GM18858 (cell line): ENCODE results near the gene IGSF3.
"Not testable (repeated sequence)": the region's sequence is repeated elsewhere in the genome, so short reads cannot be mapped to it uniquely, and the experiment has no call there.

Experiments
- ATAC-seq: cut with Tn5 transposase; IDR thresholded peaks from one replicate; pipeline ENCODE4 v1.9.1; 2021; ENCODE audit not compliant: unreplicated experiment

IGSF3 gene

DNA sequence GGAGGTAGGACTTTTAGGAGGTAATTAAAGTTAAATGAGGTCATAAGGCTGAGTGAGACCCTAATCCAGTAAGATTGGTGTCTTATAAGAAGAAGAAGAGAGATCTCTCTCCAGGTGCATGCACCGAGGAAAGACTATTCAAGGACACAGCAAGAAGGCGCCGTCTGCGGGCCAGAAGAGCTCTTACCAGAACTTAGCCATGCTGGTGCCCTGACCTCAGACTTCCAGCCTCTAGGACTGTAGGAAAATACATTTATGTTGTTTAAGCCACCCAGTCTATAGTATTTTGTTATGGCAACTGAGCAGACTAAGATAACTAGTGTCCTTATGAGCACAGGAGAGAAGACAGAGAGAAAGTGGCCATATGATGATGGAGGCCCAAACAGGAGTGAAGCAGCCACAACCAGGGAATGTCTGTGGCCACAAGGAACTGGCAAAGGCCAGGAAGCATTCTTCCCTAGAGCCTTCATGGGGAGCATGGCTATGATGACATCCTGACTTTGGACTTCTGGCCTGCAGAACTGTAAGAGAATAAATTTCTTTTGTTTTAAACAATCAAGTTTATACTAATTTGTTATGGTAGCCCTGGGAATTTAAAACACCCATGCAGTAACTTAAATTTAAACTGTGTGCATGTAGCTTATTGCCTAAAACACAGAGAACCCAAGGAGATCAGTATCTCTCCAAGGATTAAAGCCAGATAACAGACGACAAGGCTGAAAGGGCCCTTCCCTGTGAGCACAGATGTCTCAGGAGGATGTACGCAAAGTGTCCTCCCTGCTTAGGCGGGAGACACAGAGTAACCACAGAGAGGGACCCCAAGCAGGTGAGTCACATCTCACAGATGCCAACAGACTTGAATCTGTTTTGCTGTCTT is 86.8 kb downstream of the IGSF3 start:
- ATAC-seq, result no peak

DNA sequence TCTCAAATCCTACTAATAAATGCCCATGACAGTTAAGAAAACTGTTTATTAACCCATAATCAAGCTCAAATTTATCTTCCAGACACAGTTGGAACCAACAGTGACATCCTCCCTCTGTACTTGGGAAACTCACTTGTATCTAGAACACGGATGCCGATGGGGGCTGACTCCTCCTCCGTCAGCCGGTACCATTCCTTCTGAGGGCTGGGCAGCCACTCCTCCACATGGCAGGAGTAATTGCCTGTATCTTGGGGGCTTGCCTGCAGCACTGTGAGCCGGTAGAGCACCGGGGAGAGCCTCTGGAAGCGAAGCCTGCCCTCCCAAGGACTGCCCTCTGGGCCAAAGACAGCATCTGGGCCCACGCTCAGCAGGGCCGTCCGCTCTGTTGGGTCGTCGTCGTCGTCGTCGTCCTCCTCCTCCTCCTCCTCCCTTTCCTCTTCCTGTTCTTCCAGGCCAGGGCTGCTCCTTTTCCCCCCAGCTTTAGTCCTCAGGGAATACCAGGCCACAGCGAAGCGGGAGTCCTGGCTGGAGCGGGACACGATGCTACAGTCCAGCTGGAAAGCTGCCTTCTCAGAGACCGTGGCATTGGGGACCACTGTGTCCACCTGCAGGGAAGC is 88.2 kb downstream of the IGSF3 start:
- ATAC-seq, result no peak

DNA sequence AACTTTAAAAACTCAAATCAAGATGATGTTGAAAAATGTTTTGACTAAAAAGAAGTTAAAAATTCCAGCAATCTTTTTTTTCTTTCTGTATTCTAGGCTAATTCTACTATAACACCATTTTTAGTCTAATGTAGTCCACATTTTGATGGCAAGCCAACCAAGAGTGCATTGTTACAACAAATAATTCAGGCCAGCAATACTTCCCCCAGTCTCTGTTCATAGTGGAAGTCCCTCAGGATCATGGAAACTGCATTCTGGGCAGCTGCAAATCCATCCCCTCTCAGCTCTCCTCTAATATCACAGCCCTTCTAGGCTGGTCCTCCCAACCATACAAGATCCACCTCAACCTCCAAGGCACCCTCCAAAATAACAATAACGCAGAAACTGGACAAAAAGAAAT is 89.0 kb downstream of the IGSF3 start:
- no peak for ATAC-seq

DNA sequence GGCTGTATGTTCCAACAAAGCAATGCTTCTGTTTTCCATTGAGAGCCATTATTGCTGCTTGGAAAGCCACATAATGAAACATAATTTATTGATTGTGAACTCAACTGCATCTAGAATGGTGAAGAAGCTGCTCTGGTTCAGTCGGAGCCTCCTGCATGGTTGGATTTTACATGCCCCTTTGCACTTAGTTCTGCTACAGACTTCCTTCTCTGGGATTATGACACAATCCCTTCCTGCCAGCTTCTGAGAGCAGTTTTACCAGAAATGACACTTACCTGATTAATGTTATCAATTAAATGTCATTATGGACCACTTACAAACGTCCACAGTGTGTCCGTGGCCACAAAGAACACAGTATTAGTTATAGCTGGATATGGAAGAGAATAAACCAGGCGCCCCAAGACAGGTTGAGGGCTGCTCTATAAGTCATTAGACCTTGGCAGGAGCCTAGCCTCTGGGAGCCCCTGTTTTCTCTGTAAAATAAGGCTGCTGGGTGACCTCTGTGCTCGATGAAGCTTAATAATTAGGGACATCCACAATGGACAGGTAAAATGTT is 89.7 kb downstream of the IGSF3 start:
- ATAC-seq, result no peak

DNA sequence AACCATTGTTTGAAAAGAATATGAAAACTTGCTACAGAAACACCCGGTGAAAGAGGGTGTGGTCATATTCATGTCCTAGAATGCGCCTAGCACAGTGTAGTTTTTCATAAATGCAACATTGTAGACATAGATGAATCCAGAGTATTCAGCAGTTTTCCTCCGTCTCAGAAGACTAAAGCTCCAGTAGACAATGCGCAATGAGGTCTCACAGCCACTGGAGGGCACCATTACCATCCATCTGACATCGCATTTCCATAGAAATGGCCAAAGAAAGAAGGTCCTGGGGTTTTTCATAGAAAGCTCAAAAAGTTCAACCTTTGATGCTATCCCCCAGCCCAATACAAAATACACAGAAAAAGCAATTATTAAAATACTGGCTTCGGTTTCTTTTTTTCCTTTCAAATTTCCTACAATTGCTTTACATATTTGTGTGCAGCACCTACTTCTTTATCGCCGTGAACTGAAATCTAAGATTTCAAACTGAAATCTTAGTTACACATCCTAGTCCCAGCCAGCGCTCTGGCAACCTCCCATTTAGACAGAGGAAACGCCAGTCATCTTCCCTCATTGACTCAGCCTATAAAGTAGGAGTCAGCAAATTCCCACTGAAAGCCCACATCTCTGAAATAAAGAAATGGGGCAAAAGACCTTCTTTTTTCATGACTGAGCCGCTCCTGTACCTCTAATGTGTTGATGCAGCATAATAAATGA is 92.8 kb downstream of the IGSF3 start:
- ATAC-seq, result no peak

DNA sequence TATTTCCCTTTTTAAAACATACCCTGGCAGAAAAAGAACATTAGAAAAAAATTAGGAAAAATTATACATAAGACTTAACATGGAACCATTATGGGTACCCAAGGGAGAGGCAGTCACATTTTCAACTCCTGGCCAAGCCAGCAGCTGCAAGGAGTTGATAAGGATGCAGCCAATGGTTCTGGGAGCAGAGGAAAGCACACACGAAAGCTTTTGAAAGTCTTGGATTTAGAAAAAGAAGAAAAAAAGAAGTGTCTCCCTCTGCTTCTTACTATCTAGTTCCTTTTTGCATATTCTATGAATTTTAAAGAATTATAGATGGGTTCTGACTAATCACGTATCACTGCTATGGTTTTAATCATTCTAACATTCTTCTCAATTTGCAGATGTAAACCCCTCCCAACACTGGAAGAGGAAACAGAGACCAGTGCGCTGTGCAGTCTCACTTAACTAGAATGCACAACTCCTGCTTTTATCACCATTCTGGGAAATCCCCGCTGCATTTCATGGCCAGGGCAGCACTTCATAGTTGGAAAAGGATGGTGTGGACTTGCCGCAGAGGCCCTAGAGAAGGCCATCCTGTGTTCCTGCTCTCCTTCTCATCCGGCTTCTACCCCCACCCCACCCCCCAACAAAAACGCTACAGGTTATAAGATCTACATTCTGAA is 94.0 kb downstream of the IGSF3 start:
- no peak for ATAC-seq

DNA sequence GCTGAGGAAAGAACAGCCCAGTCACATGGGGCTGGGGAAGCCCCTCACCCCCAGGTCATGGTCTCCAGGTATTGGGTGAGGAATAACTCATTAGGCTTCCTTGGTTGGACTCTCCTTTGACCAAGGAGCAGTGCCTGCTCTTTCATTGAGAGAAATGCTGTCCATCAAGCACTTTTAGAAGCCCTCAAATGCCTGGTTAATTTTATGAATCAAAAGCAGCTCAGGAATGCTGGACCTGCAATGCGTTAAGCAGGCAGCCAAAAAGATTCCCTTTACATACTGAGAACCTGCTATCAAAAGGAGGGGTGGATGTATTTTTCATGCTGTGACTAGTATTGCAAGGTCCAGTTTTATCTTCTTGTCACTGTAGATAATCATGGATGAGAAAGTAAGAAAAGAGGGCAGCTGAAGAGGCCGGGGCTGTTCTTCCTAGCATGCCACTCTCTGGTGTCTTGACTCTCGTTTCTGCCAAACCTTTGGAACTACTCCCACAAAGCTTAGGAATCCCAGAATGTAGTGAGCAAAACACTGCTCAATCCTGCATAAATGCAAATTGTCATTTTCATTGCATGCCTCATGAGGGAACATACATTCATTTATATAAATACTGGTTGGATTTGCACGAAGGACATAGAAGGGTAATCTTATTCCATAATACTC is 94.6 kb downstream of the IGSF3 start:
- no peak for ATAC-seq

DNA sequence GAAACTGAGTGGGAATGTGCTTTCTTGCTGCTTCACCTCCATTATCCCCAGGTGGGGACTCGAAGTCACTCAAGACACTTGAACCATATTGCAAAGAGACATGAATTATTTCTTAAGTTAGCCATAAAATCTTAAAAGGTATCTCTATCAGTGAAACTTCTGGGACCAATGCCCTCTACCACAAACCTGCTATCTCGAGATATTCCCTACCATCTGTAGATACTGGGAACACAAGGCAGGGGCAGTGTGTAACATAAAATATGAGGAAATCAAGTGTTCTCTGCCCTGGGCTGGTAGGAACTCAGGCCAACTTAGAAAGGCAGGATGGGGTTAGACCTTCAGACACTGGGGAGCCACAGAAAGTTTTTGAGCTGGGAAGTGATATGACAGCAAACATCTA is 95.4 kb downstream of the IGSF3 start:
- no peak for ATAC-seq

DNA sequence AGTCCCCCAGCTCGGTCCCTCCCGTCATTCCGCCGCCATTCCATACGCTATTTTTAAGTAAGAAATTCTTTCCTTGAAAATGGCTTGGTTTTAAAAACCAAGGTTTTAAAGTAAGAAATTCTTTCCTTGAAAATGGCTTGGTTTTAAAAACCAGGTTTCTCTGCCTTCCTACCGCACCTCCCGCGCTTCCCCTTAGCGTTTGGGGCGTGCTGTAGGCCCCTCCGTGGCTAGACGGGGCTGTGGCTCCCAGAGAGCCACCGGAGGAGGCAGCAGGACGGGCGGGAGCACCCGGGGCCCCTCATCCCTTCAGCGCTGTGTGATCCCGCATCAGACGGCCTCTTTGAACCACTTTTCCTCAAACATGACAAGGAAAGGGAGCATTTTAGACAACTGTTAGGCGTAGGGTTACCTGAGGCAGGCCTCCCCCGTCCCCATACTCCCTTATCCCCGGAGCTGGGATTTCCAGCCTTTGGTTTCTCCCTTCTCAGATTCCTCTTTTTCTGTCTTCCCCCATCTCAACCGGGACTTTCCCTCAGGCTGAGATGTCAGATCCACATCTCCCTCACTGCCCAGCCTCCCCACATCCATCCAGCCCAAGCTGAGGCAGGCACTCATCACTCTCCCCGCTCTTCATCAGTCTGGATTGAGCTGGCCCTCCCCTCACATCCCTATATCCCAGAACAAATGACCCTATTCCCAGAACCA is 96.2 kb downstream of the IGSF3 start:
- ATAC-seq, result no peak

DNA sequence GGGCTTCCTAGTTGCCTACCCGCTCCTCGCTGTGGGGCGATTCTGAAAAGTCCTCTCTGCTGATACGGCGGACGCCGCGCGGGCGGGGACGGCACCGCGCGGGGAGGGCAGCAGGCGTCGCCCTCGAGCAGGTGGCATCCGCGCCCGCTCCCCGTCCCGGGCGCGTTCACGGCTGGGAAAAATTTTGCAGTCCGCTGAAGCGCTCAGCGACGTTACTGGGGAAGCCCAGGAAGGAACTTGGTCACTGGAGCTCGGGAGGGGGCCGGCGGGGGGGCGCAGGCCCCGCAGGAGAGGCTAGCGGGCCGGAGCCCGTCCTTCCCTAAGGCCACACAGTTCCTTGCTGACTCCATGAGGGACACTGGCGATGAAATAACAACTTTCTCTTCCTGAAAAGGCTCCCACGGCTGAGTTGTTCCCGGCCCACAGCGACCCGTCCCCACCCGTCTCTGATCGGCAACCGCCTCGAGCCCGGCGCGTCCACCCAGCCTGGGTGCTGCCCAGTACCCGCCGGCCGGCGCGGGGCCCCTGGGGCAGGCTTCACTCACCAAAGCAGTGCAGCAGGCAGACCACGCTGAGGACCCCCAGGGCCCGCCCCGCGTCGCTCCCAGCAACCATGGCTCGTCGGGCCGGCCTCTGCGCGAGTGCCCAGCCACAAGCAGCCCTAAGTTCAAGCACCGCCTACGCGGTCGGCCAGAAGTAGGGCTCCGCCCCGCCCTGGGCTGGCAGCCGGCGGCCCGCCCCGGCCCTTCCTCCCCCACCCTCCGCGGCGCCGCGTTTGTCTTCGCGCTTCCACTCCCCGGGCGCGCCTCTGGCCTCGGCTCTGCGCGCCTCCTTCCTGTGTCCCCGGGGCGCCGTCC is 96.9 kb downstream of the IGSF3 start, which contains the start of gene CD58:
CD58 (minus strand) TSS at position 669 of the 857 bp plus-strand sequence; CDS start at position 615, 54 bp downstream.
- ATAC-seq, result peak; percentile 50

DNA sequence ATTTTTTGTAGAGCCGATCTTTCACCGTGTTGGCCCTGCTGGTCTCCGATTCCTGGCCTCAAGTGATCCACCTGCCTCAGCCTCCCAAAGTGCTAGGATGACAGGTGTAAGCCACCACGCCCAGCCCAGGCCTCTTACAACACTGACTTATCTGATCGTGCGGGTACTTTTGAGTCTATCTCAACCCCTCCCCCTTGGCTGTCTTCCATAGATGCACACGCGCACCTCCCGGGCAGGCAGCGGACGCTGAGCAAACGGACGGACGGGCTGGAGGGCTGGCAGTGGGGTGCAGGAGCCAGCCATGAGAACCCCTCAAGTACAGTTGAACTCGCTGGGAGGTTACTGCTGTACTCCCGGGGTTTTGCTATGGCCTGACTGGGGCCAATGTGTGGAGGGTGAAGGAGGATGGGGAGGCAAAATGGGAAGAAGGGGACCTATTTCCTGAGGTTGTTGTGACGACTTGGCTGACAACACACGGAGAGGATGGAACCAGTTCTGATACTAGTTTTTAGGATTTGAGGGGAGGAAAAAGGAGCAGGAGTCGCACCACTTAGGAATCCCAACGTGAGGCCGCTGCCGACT is 97.7 kb downstream of the IGSF3 start:
- ATAC-seq, result no peak

DNA sequence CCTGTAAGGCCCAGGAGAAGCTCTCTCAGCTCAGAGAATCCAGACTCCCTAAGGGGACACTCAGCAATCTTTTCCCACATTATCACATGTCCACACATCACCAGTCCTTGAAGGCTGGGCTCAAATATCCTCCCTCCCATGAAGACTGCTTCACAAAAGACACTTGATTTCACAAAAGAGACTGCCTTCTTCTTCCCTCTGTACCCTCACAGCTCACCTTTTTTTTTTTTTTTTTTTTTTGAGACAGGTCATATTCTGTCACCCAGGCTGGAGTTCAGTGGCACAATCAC is 98.2 kb downstream of the IGSF3 start:
- ATAC-seq, result no peak

DNA sequence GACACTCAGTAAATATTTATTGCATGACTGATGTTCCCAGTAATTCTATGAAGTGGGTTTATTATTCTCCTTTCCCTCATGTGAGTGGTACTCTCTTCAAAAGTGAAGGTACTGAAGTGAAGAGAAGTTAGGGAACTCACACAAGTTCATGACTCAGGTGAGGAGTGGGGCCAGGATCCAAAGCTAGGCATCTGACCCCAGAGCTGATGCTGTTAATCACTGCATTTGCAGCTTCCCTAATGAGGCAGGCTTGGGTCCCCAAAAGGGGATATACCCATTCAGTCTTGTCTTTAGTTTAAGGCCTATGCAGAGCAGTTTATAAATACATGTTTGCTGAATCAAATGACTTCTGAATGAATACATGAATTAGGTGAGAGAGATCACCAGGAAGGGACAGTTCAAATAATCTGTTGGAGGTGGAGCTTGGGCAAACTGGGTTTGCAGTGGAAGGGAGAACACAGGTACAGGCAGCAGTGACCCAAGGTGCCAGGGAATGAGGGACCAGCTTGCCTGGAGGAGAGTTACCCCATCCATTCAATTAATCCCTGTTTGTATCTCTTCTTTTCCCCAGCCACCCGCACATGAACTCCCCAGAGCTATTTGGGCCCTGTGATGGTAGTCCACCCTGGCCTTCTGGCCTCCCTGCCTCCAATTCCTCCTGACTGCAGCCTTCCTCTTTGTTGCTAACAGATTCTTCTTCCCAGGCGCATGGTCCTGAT is 98.7 kb downstream of the IGSF3 start:
- ATAC-seq, result no peak

DNA sequence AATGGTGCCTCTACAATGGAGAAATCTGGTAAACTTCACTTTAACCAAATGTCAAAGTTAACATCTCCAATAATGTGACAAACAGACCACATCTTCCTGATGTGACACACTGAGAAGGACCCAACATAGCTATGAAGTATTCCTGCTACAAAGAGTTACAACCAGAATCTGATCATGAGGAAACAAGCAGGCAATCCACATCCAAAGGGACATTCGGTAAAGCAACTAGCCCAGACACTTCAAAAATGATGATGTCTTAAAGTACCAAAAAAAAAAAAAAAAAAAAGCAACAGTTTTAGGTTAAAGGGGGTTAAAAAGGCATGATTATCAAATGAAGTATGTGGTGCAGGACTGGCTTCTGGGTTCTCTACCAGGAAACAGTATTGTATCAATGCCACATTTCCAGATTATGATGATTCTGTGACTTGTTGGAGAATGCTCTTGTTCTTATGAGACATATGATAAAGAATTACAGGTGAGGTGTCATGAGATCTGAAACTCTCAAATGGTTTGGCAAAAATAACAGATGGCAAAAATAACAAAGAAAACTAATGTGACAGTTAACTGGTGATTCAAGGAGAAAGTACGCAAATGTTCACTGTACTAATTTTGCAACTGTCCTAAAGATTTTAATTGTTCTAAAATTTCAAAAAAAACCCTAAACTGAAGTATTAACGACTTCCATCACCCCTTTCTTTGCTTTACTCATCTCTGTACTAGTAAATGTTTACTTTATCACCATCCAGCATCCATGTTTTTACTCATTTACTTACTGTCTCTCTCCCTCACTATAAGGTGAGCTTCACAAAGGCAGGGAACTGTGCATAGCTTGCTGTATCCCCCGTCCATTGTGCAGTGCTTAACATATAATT is 99.5 kb downstream of the IGSF3 start:
- no peak for ATAC-seq

DNA sequence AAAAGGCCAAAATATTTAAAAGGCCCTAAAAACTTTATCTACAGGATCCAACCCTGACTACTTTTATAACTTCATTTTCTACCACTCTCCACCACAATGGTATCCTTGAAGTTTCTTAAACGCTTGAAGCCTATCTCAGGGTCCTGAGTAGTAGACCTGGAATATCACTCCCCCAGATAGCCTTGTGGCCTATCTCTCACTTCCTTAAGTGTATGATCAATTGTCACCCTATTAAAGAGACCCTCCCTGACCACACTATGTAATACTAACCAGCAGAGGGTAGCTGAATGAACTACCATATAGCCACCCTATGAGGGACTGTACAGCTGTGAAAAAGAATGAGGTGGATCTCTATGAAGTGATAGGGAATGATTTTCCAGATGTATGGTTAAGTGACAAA is 102.3 kb downstream of the IGSF3 start:
- no peak for ATAC-seq

DNA sequence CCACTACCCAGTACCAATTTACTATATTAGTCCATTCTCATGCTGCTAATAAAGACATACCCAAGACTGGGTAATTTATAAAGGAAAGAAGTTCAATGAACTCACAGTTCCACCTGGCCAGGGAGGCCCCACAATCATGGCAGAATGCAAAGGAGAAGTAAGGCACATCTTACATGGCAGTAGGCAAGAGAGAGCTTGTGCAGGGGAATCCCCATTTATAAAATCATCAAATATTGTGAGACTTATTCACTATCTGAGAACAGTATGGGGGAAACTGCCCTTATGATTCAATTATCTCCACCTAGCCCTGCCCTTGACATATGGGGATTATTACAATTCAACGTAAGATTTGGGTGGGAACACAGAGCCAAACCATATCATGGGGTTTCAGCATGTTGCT is 103.1 kb downstream of the IGSF3 start:
- no peak for ATAC-seq

DNA sequence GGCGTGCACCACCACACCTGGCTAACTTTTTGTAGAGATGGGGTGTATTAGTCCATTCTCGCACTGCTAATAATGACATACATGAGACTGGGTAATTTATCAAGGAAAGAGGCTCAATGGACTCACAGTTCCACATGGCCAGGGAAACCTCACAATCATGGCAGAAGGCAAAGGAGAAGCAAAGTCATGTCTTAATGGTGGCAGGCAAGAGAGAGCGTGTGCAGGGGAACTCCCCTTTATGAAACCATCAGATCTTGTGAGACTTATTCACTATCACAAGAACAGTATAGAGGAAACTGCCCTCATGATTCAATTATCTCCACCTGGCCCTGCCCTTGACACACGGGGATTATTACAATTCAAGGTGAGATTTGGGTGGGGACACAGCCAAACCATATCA is 105.1 kb downstream of the IGSF3 start:
- not testable (repeated sequence) for ATAC-seq
